HG03060 (cell line): ENCODE results near the gene AIFM2.
"Not testable (repeated sequence)": the region's sequence is repeated elsewhere in the genome, so short reads cannot be mapped to it uniquely, and the experiment has no call there.

Experiments used
- ATAC-seq: cut with Tn5 transposase; IDR thresholded peaks from one replicate; pipeline ENCODE4 v1.9.1; 2021; ENCODE audit warnings: low read depth, moderate number of reproducible peaks; ENCODE audit not compliant: unreplicated experiment

Gene AIFM2

DNA sequence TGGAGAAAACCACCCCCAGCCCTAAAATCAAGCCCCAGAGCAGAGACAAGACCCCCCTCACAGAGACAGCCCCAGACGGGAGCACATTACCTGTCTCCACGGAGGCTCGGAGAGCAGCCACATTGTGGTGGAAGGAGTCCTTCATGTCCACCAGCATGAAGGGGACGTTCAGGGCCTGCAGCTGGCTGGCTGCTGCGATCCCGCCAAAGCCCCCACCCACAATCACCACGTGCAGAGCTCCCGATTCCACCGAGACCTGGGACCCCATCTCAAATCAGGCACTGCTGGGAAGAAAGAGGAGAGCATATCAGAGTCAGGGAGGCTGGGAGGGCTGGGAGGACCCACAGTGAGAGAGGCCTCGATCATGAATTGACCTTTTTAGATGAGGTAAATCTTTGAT lies 8.8 kb downstream of the AIFM2 start:
- no peak for ATAC-seq

- ATAC-seq = not testable (repeated sequence)
These were observed 9.5 kb downstream of the AIFM2 start for GRCh38 chr10:70123166-70123565.

DNA sequence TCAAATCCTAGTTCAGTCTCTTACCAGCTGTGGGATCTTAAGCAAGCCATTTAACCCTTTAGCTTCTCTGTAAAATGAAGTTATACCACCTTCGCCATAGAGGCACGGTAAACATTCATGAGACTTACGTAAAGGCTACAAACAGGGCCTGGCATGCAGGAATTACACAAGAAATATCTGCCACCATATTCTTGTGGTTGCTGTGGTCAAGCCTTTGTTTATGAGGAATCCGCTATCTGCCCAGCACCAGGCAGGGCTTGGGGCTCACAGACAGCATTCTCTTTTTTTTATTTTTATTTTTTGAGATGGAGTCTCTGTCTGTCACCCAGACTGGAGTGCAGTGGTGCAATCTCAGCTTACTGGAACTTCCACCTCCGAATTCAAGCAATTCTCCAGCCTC lies 9.9 kb downstream of the AIFM2 start:
- no peak for ATAC-seq

GRCh38 chr10:70121281-70121949 lies 11.2 kb downstream of the AIFM2 start:
- ATAC-seq = no peak

DNA sequence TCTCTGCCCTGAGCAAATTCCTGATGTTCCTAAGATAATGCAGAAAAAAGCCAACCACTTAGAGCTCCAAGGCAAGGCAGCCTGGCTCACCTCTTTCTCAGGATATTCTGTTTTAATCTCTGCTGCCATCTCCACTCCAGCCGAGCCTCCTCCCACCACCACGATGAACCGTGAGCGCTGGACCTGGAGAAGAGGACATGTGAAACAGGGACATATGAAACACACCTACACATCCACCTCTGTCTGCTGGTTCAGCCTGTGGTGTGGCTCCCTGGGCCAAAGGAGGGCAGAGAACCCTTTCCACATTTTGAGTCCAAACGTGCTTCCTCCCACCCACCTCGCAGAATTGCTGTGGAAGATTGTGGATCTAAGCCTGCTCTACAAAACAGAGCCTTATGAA lies 12.2 kb downstream of the AIFM2 start:
- no peak for ATAC-seq

DNA sequence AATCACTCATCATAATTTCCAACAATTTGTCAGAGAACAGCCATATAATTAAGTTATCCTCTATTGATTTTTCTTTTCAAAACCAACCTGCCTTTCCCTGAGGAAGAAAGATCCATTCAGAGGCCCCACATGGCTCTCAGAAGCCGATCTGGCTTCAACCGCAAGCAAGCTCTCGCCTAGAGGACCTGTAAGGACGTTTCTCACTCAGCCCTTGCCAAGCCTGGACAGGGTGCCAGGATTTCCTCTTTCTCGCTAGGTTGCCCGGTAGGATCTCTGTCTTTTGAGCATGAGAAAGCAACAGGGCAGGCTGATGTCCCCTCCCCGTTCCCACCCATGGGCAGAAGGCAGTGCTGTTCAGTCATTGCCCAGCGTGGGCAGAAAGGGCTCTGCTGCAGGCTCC lies 13.0 kb downstream of the AIFM2 start:
- no peak for ATAC-seq

DNA sequence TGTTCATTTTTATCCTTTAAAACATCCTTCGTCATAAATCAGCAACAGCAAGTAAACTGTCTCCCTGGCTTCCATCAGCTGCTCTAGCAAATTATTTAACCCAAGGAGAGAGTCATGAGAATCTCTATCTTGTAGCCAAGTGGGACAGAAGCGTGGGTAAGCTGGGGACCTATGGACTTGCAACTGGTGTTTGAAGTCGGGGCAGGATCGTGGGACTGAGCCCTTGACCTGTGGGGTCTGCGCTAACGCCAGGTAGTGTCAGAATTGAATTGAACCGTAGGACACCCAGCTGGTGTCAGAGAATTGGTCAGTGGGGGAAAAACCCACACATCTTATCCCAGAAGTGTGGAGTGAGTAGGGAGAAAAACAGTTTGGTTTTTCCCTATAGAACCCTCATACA lies 13.4 kb downstream of the AIFM2 start:
- ATAC-seq = no peak

GRCh38 chr10:70118196-70118595 lies 14.4 kb downstream of the AIFM2 start:
- no peak for ATAC-seq

- no peak for ATAC-seq
These were observed 15.0 kb downstream of the AIFM2 start for GRCh38 chr10:70117646-70118045.

DNA sequence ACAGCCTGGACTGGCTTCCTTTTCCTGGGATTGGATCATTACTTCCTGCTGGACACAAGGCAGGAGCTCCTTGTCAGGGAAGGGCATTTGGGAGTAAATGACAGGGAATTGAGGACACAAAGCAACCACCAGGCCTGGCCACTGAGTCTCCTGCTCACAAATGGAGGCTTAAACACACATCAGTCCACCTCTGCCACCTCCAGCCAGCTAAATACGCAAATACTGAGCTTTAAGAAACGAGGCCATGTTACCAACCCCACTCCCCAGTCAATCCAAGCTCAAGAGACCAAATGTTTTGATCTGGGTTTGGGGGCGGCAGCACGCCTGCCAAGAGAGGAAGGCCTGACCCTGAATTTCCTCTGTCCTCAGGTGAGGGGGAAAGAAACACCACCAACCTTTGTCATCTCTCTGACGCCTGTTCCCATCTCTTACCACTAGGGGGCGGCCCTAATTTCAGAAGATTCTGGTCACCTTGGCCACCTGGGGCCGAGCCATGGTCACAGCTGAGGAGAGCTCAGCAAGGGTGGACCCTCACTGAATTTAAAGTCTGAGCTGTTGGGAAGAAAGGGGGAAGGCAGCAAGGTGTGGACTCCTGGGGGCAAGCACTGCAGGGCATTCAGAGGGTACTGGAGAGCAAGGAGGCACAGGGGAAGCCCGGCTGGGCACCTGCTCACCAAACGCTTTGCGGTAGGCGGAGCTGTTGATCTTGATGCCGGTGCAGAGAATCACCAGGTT lies 16.5 kb downstream of the AIFM2 start:
- ATAC-seq = no peak

- no peak for ATAC-seq
These were observed 17.7 kb downstream of the AIFM2 start for GRCh38 chr10:70114902-70115301.

DNA sequence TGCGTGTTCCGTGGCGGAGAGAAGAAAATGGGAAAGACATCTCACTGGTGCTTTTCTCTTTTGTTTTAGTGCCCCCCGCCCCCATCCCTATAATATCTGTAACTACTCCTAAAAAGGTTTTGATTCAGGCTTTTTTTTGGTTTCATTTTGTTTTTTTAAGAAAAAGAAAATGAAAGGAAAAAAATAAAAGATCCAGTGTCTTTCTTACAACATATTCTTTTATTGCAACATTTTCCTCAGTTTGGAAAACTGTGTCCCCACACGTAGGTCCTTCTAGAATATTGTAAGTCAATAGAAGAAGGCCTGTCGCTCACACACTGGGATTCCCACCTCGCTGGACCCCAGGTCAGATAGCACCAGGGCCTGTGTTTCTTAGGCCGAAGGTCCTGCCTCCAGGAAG lies 20.6 kb downstream of the AIFM2 start:
- no peak for ATAC-seq

- ATAC-seq = no peak
These were observed 21.1 kb downstream of the AIFM2 start for GRCh38 chr10:70111496-70111895.

- ATAC-seq = no peak
These were observed 23.4 kb downstream of the AIFM2 start for GRCh38 chr10:70109064-70109729.

GRCh38 chr10:70106958-70107791 lies 25.4 kb downstream of the AIFM2 start:
- ATAC-seq = no peak

GRCh38 chr10:70101668-70102067 lies 31.0 kb downstream of the AIFM2 start:
- ATAC-seq = no peak

- ATAC-seq = not testable (repeated sequence)
These were observed 31.5 kb downstream of the AIFM2 start for GRCh38 chr10:70101068-70101562.

GRCh38 chr10:70098271-70098670 lies 34.4 kb downstream of the AIFM2 start:
- ATAC-seq = no peak

DNA sequence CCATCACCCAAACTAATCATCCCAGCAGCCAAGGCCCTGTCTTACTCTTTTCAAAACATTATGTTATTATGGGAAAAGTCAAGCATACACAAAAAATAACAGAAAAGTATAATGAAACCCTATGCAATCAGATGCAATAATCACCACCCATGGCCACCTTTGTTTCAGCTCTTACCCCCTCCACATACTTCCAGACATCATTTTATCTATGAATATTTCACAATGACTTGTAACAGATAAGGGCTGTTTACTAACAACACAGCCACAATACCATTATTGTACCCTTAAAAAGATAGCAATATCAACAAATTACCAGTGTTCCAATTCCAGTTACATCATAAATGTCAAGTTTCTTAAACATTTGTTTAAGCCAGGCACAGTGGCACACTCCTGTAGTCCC lies 35.2 kb downstream of the AIFM2 start:
- ATAC-seq = no peak

- ATAC-seq = no peak
These were observed 35.8 kb downstream of the AIFM2 start for GRCh38 chr10:70096705-70097420.
